ENCODE measurements around the gene TMC8. TPM values are rescaled to one million over a fixed set of nuclear protein-coding genes. Genes with fewer than 3 reads are reported as not detected.

Gene TMC8
- total RNA-seq, 4 donors from 2014 or later = 10.0 to 66.8 (median 22.5) TPM

DNA sequence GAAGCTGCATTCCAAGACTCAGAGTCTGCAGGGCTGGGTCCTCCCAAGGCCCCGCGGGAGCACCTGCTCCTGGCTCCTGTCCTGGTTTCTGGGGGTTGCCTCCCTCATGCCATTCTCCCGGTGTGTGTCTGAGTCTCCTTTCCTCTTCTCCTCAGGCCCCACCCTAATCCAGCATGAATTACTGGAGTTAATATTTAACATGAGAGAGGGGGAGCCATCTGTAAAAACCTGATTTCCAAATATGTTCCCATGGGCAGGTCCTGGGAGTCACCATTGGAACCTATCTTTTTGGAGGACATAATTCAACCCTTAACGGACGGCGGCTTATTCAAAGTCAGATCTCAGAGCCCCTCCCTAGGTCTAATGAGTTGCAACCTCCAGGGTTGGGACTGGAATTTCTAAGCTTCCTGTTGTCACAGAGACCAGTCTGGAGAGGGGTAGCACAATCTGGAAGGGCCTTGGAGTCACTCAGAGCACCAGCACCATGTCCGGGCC, 21.0 kb downstream of the TMC8 start:
- peaks cover 0 to 17% (median 10%) of the 10 kb centered on the region in 4 donors for H3K4me1 ChIP-seq
- peak overlapping the region in 1 of 4 donors; percentile 31 for H3K27ac ChIP-seq
- H3K27me3 ChIP-seq = no peaks in the 10 kb centered on the region
- no peaks in the 10 kb centered on the region for H3K36me3 ChIP-seq
- H3K9me3 ChIP-seq = no peaks in the 10 kb centered on the region
- peak in 1 of 3 donors; percentile 66 for DNase-seq
- no peak overlapping the region for H3K4me3 ChIP-seq
- TF ChIP-seq, protein P1, sequence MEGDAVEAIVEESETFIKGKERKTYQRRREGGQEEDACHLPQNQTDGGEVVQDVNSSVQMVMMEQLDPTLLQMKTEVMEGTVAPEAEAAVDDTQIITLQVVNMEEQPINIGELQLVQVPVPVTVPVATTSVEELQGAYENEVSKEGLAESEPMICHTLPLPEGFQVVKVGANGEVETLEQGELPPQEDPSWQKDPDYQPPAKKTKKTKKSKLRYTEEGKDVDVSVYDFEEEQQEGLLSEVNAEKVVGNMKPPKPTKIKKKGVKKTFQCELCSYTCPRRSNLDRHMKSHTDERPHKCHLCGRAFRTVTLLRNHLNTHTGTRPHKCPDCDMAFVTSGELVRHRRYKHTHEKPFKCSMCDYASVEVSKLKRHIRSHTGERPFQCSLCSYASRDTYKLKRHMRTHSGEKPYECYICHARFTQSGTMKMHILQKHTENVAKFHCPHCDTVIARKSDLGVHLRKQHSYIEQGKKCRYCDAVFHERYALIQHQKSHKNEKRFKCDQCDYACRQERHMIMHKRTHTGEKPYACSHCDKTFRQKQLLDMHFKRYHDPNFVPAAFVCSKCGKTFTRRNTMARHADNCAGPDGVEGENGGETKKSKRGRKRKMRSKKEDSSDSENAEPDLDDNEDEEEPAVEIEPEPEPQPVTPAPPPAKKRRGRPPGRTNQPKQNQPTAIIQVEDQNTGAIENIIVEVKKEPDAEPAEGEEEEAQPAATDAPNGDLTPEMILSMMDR (IDR thresholded peaks at IDR 0.05) = no peak
- TF ChIP-seq POLR2A (IDR thresholded peaks at IDR 0.05) = no peak

GRCh38 chr17:78154903-78155811, 24.6 kb downstream of the TMC8 start:
- peak in 2 of 3 donors; percentile 50 to 68 for DNase-seq
- Histone ChIP-seq H3K4me1 (peaks cover 0 to 21% (median 3%) of the 10 kb centered on the region in 4 donors), H3K4me3 (no peak overlapping the region), H3K27me3 (no peaks in the 10 kb centered on the region), H3K36me3 (no peaks in the 10 kb centered on the region), H3K9me3 (no peaks in the 10 kb centered on the region), H3K27ac (peak overlapping the region in 2 of 4 donors; percentile 17 to 66)
- no peak for TF ChIP-seq POLR2A (IDR thresholded peaks at IDR 0.05)
- TF ChIP-seq, protein P1 (IDR thresholded peaks at IDR 0.05) = no peak

DNA sequence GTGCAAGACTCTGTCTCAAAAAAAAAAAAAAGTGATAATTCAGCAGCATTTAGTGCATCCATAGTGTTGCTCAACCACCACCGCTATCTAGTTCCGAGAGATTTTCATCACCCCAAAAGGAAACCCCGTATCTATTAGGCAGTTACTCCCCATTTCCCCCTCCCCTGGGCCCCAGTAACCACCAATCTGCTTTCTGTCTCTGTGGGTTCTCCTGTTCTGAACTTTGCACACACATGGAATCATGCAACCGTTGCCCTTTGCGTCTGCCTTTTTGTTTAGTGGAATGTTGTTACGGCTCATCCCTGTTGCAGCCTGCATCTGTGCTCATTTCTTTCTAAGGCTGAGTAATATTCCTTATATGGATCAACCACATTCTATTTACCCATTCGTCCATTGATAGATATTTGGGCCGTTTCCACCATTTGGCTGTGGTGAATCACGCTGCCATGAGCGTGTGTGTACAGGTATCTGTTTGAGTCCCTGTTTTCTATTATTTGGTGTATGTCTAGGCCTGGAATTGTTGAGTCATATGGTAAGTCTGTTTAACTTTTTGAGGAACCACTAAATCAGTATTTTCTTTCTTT, 29.1 kb downstream of the TMC8 start:
- no peaks in the 10 kb centered on the region for H3K27me3 ChIP-seq
- no peak for DNase-seq
- no peaks in the 10 kb centered on the region for H3K9me3 ChIP-seq
- peak overlapping the region in 1 of 4 donors; percentile 19 for H3K27ac ChIP-seq
- H3K4me1 ChIP-seq = peaks cover 0 to 7% (median 0%) of the 10 kb centered on the region in 4 donors
- TF ChIP-seq, protein P1 (IDR thresholded peaks at IDR 0.05) = no peak
- TF ChIP-seq POLR2A (IDR thresholded peaks at IDR 0.05) = no peak
- no peaks in the 10 kb centered on the region for H3K36me3 ChIP-seq
- H3K4me3 ChIP-seq = no peak overlapping the region

- H3K4me1 ChIP-seq = peaks cover 0 to 11% (median 0%) of the 10 kb centered on the region in 4 donors
- TF ChIP-seq, protein P1 (IDR thresholded peaks at IDR 0.05) = no peak
- TF ChIP-seq POLR2A (IDR thresholded peaks at IDR 0.05) = no peak
- no peak overlapping the region for H3K27ac ChIP-seq
- H3K9me3 ChIP-seq = no peaks in the 10 kb centered on the region
- H3K36me3 ChIP-seq = no peaks in the 10 kb centered on the region
- no peak for DNase-seq
- no peak overlapping the region for H3K4me3 ChIP-seq
- no peaks in the 10 kb centered on the region for H3K27me3 ChIP-seq
These were observed 33.5 kb downstream of the TMC8 start for GRCh38 chr17:78163881-78164747.

Measured in Peyer's patch (tissue), 4 donors.